GM18873 (cell line): ENCODE data around the gene AFF2.

Experiments used
- ATAC-seq: cut with Tn5 transposase; IDR thresholded peaks from one replicate; pipeline ENCODE4 v1.9.1; 2021; ENCODE audit warnings: mild to moderate bottlenecking, moderate library complexity, moderate number of reproducible peaks; ENCODE audit not compliant: unreplicated experiment, low FRiP score

Gene AFF2

DNA sequence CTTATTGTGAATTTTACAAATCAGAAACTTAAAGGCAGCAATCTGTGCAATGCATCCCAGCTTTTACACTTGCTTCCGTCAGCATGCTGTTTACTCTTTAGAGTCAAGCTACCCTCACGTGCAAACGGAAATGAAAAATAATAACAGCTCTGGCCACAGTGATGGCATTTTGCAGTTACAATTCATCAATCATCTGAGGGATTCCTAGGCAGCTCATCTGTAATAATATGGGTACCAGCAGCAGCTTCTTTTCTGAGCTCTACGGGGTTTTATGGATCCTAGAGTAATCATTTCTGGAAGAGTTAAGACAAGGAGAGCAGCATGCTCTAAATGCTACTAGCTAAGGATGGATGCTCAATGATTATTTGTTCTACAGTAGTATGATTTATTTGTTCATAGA lies 313.6 kb downstream of the AFF2 start:
- ATAC-seq = no peak

DNA sequence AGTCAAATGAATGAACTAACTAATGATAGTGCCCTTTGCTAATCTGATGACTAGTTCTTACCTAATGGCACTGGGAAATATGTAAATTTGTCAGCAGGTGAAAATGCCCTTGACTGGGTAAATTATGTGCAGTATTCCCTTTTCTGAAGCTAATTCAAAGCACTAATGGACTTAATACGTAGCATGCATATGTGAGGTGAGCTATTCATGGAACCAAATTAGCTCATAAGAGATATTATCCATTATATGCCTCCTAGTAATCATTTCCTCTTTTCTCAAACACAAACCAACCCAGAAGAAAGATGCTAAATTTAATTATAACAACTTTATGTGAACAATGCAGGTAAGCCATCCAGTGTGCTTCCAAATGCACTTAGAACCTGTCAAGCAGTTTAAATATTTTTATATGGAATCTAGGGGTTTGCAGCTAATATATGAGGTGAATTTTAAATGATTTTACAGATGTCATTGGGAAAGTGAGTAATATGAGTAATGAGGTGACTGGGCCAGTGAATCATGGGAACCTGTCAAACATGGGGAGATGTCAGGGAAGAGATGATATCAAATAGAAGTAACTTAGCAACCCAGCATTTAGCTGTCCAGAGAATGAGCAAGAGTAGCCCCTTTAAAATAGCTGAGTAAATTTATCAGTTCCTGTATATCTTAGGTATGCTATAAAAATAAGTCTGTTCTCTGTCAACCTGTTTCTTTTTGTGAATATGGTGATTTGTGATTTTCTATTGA lies 315.0 kb downstream of the AFF2 start:
- no peak for ATAC-seq

DNA sequence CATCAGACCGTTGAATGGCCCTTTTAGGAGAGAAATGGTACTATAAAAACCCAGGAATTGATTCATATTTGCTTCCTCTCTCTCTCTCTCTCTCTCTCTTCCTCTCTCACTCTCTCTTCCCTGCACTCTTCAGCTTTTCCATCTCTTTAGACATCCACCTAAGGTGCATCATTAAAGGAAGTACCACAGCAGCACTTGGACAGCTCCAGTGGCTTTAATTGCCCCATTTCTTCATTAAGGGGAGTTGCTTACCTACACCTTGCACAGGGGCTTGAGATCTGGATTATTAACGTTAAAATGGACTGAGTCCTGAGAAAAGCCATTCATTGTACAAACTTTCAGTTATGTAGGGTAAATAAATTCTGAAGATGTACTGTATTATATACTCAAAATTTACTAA lies 323.6 kb downstream of the AFF2 start:
- ATAC-seq = no peak

DNA sequence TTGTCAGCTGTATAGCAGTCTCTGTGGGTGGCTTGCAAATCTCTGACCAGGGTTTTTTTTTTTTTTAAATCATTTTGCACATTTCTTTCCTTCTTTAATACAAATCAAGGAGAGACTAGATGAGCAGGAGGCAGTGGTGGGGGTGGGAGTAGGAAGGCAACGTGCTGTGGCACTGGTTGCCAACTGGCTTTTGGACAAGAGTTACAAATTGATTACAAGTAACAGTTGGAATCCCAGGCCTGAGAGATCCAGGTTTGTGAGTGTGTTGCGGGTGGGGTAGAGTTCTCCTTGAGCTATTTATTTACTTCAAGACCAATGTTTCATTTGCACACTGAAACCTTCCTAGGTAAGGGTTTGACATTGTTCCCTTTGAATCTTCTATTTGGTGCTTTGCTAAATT lies 325.3 kb downstream of the AFF2 start:
- no peak for ATAC-seq

DNA sequence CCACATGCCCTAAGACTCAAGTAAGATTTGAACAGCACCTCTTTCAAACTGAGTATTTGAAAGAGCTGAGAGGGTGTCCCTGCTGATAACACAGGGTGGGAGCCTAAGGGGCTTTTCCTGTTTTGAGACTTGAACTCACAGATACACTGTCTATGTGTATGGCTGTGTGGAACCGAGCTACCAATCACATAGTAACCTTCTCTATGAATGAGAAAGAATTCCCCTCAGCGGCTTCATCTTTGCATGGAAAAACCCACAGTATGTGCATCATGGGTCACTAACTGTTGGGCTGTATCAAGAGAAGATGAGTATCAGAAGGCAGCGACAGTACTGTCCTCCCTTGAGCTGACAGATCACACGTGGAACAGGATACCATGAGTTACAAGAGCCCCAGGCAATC lies 336.3 kb downstream of the AFF2 start:
- ATAC-seq = no peak

DNA sequence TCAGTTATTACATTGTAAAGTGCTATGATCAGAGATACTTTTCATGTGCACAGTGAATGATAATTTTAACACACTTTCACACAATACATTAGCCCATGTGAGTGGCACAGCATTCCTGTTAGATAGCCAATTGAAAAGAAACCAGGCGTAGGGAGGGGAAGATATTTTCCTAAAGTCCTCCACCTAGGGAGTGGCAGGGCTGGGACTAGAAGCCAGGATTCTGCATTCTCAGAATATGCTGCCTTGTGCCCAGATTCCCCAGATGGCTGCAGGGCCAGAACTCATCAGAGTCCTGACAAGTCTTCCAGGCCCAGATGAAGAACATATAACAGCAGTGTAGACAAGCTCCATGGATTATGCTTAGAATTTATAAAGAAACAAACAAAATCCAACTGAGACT lies 350.2 kb downstream of the AFF2 start:
- ATAC-seq = no peak

DNA sequence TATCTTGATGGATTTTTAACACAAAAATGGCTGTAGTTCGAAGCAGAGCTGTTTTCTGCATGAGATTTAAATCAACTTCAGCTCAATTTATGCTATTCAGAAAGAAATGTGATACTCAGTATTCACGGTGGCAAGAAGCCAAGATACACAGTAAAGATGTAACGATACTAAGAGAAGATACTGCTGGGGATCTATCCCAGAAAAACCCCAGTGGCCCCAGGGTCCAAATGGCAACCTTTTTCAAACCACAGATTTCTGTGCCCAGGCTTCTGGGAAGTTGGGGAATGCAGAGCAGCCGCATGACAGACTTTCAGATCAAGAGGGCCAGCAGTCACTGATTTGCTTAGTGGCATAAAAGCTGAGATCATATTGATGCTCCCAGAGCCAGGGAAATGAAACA lies 353.9 kb downstream of the AFF2 start:
- ATAC-seq = no peak

DNA sequence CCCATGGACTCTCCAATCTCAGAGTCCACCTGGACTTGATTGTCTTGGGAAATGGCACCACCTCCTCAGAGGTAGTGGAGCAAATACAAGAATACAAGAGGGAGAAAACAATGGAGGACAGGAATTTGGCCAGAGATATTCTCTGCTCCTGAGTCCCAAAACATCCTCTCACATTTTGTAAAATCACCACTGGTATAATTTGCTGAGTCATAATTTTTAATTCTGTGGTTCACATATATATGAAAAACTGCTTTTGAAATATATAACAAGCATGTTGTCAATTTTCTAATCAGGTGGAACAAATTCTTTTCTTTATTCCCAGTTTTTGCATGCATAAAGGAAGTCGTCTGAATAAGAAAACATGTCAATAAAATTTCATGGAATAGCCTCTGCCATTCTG lies 356.1 kb downstream of the AFF2 start:
- ATAC-seq = no peak

DNA sequence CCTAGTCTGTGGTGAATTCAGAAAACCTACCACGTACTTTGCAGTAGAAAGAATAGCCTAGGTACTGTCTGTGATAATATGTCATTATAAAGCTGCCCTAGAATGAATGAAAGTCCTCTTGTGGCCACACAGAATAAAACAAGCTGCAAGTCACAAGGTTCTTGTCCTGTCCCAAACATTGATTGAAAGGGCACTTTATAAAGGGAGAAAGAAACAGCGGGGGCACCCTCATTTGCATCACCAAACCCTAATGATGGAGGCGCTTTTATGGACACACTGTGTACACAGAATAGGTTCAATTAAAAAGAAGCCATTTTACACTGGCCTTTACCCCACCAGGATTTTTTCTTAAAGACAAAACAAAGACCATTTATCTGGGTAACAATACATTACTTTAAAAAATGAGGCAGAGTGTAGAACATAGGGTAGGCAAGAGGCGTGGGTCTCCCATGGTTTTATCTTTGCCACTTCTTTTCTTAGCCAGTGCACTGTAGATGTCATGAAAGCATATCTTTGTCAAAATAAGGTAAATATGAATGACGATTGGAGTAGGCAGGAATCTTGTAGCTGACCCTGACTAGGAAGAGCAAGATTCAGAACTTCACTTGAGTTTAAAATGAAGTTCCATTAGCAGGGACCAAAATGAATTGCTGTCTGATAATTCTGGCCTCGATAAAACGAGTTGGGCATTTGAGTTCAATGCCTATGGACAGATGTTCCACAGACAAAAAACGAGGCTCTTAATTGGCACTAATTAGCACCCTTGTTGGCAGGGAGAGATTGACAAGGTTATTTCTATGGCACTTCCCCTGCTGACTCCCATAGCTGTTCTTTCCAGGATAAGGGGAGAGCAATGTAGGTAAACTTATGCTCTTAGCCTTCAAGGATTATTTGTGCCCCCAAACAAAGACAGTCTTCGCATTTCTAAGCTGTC lies 365.1 kb downstream of the AFF2 start:
- no peak for ATAC-seq

DNA sequence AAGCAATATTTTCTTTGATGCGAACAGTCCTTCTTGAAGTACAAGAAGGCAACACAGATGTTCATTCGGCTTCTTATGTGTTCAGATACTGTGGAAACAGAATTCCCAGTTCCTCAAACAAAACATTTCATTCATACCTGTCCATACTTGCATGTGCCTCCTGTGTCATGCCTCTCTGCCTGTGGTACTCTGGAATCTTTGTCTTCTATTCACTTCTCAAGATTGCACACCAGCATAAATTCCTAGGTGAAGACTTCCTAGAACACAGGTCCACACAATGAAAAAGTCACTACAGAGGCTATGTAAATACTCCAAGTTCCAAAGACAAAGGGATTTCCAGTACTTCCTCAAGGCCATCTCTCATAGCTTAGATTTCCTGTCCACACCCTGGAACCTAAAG lies 367.2 kb downstream of the AFF2 start:
- ATAC-seq = no peak

DNA sequence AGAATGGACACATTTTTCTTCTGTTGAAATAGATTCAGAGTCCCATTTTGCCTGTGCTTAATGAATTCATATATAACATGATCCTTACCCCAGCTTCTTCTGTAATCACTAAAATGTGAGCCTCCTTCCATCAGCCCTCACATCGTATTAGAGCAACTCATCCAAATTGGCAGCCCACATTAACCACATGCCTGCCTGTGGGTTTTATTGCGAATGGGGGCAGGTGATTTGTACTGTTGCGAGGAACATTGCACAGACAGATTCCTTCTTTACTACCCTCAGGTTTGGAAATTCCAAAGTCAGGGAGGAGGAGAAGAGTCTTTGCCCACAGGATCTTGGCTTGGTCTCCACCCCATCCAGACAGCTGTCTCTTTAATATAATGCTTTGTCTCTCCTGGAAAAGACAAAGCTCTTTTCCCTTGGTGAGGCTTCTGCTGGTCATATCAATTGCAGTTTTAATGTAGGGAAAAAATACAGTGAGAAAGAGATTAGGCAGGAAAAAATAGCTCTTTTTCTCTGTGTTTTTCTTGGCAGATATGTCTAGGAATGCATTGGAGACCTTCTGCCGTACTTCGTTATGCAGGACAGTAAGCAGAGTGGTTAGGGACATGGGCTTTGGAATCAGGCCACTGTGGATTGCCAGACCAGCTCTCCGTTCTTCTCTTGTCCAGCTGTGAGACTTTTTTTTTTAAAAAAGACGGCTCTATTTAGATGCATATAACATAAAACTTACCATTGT lies 371.2 kb downstream of the AFF2 start:
- no peak for ATAC-seq

DNA sequence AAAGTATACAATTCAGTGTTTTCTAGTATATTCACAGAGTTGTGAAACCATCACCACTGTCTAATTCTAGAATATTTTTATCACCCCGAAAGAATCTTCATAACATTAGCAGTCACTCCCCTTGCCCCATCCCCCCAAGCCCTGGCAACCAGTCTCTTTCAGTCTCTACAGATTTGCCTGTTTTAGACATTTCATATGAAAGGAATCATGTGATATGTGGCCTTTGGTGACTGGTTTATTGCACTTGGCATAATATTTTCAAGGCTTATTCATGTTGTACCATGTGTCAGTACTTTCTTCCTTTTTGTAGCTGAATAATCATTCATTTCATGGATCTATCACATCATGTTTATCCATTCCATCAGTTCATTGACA lies 371.7 kb downstream of the AFF2 start:
- no peak for ATAC-seq

DNA sequence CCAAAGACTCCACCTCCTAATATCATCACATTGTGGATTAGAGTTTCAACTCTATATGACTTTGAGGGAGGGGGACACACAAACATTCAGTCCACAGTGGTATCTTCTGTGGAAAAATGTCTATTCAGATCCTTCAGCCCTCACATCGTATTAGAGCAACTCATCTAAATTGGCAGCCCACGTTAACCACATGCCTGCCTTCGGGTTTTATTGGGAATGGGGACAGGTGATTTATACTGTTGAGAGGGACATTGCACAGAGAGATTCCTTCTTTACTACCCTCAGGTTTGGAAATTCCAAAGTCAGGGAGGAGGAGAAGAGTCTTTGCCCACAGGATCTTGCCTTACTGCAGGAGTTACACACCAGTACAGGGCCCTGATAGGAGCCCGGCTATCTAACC lies 372.5 kb downstream of the AFF2 start:
- no peak for ATAC-seq

DNA sequence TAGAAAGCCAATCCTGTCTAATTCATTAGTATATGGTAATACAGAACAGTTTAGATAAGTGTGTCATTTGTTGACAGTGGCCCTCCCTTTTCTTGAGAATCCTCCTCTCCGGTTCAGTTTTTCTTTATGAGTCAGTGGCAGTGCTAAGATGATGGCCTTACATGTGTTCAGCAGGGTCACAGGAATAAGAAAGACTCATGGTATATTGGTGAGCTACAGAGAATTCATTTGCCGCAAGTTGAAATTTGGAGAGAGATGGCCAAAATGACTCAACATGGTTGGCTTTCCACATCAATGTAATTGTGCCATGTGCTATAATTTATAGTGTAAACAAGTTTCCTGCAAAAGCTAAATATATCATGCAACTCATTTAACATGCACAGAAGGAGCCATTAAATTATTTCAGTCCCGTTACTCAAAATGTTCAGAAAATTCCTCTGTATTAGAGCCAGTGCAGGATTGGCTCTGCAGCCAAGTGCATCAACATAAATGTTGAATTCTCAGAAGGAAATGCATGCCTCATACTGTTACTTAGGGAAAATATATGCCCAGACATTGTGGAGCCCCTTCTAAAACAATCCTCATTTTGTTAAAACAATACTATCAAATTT lies 374.3 kb downstream of the AFF2 start:
- ATAC-seq = no peak

DNA sequence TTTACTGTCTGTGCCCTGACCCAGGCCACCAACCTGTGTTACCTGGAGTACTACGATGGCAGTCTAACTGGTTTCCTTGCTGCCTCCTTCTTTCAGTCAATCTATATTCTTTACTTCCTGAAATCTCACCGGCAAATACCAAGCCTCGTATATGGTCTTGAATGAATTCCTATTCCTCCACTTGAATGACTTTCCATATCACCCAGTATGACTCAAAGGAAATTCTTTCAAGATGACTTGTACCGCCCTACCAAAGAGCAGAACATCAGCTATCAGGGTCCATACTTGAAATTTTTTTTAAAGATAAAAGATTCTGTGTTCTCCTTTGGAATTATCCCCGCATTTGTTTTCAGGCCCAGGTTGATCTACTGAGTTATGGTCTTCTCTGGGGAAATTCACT lies 378.0 kb downstream of the AFF2 start:
- no peak for ATAC-seq

DNA sequence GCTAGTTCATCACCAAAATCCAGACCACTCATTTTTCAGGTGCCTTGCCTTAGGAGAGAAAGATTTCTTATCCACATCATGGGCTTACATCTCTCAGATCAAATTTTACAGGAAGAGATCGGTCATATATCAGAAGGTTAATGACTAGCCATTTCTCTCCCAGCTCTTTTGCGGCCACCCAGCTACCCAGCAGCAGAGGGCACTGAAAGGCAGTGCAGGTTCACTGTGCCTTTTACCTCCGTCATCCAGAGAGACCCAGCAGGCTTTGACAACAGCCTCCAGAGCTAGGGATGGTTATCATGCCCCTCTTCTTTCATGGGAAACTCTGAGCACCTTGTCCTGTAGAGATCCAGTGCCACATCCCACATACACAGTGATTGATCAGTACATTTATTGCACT lies 384.8 kb downstream of the AFF2 start:
- ATAC-seq = no peak

DNA sequence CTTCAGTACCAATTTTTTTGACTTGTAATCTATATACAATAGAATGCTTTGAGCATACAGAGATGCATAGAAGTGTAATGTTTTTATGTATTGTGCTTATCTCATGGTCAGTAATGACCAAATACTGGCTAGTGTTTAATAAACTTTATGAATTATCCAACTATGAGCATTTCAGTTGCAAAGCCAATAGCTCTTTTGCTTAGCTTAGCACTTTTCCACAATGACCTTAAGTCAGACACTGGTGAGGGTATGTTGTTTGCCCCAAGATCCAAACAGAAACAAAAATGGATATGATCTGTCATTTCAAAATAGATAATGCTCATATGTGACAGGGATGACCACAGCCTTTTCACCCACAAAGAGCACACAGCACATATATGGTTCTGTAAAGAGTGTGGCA lies 393.0 kb downstream of the AFF2 start:
- ATAC-seq = no peak

DNA sequence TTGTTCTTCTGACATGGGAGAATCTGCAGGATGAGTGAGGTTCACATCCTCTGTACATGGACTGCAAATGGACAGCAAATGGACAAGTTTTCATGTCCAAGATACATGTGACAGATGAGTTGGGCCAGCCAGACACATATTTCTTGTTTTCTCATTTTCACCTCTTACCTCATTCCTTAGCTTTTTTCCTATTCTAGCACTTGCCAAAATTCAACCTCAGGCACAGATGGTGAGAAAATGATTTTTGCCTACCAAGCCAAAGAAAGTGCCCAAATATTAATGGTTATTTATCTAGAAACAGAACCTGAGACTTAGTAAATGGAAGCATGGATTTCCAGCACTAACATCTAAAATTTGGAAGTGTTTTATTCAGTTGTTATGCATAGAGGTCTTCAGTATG lies 402.2 kb downstream of the AFF2 start:
- no peak for ATAC-seq

DNA sequence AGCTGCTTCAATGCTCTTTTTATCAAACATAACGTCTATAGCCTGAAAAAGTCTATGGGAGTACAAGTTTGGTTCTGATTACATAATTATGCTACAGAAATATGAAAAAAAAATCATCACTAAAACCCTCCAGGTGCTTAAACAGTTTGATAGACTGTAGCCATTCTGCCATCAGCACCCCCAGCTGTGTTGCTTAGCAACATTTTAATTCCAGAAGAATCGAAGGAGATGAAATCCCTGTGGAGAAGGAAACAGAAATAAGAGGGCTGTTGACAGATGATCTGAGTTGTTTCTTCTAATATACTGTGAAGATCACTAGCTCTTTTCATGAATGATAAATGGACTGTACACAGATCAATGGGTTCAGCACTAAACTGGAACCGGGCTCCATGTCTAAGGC lies 402.8 kb downstream of the AFF2 start:
- no peak for ATAC-seq

DNA sequence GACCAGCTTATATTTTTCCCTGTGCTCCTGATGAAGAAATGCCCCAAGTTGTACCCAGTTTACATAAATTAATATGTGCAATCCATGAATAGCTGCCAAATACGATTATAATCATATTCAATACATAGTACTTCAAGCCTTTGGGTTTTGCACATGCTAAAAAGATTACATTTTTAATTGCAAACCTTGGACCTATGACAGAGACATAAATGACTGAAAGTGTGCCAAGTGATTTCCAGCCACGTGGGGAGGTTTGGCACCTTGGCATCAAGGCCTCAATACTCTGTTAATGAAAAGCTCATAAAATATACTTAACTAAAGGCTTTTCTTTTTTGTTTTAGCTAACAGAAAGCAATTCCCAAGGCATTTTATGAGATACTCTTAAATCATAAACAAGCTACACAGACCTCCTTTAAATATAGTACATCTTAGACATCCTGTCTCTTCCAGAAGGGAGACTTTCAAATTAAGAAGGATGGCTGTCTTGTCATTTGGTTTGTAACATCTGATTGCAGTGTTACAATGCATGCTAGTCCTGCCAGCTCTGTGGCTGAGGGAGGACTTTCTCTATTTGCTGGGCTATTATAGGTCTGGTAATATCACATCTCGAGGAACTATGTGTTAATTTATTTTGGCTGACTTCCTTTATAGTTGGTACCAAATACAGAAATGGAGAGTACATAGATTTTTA lies 404.1 kb downstream of the AFF2 start:
- ATAC-seq = no peak
